ENCODE results near the gene KRT6C. TPM values are rescaled to one million over a fixed set of nuclear protein-coding genes. Genes with fewer than 3 reads are reported as not detected.

KRT6C gene
- total RNA-seq, 2 donors from 2014 or later: not detected

- intact Hi-C loops (cut with DNase I): loop anchor here (10.0 kb wide), 1 partner anchor 365 kb away; no protein-coding TSS in a partner anchor
- H3K4me1 ChIP-seq: peaks cover 30% of the 10 kb centered on the region
- DNase-seq (no peak), ATAC-seq (no peak)
- H3K27me3 ChIP-seq: no peaks in the 10 kb centered on the region
- no peak within 1 kb of the TSS for H3K4me3 ChIP-seq
- TF ChIP-seq CTCF (IDR thresholded peaks at IDR 0.05) (no peak), POLR2A (IDR thresholded peaks at IDR 0.05) (no peak)
- H3K9me3 ChIP-seq: no peaks in the 10 kb centered on the region
- WGBS, 2 donors: 83 to 87% methylated on average over 19 to 29 of the region's 29 CpGs
- H3K36me3 ChIP-seq (replicated peaks in 1 of 2; ENCODE audit: insufficient read depth in 1 of 2, low read depth in 2 of 2): no peaks in the 10 kb centered on the region
- H3K27ac ChIP-seq: peak within 1 kb of the TSS in 3 of 4 donors; percentile 65 to 76 (median 68)
Observed at GRCh38 chr12:52519826-52520662, 46.4 kb upstream of the KRT6C start, which contains the start of gene KRT5. TSS of gene KRT5 (minus strand) at chr12:52520394. CDS start at chr12:52520296, 98 bp downstream.

- Histone ChIP-seq H3K4me1 (peaks cover 30% of the 10 kb centered on the region), H3K27ac (no peak overlapping the region), H3K36me3 (replicated peaks in 1 of 2; ENCODE audit: insufficient read depth in 1 of 2, low read depth in 2 of 2) (no peaks in the 10 kb centered on the region), H3K4me3 (no peak overlapping the region), H3K9me3 (no peaks in the 10 kb centered on the region), H3K27me3 (no peaks in the 10 kb centered on the region)
- TF ChIP-seq POLR2A (IDR thresholded peaks at IDR 0.05) (no peak), CTCF (IDR thresholded peaks at IDR 0.05) (no peak)
- ATAC-seq: no peak
- WGBS, 2 donors: 85 to 88% methylated on average over 2 to 3 of the region's 3 CpGs
- intact Hi-C loops (cut with DNase I): loop anchor here (10.0 kb wide), 1 partner anchor 365 kb away; no protein-coding TSS in a partner anchor
- no peak for DNase-seq
Observed at GRCh38 chr12:52519387-52519703, 45.7 kb upstream of the KRT6C start.

GRCh38 chr12:52518574-52519386, 45.2 kb upstream of the KRT6C start:
- DNase-seq (no peak), ATAC-seq (no peak)
- intact Hi-C loops (cut with DNase I): loop anchor here (10.0 kb wide), 1 partner anchor 364 kb away; no protein-coding TSS in a partner anchor
- Histone ChIP-seq H3K36me3 (replicated peaks in 1 of 2; ENCODE audit: insufficient read depth in 1 of 2, low read depth in 2 of 2) (no peaks in the 10 kb centered on the region), H3K4me3 (no peak overlapping the region), H3K27me3 (no peaks in the 10 kb centered on the region), H3K9me3 (no peaks in the 10 kb centered on the region), H3K27ac (no peak overlapping the region), H3K4me1 (peaks cover 30% of the 10 kb centered on the region)
- no peak for TF ChIP-seq POLR2A (IDR thresholded peaks at IDR 0.05)
- TF ChIP-seq CTCF (IDR thresholded peaks at IDR 0.05): no peak
- 83 to 84% methylated on average over 8 of the region's 8 CpGs for WGBS, 2 donors

- intact Hi-C loops (cut with DNase I): loop anchor here (10.0 kb wide), 1 partner anchor 363 kb away; no protein-coding TSS in a partner anchor
- Histone ChIP-seq H3K36me3 (replicated peaks in 1 of 2; ENCODE audit: insufficient read depth in 1 of 2, low read depth in 2 of 2) (no peaks in the 10 kb centered on the region), H3K27me3 (no peaks in the 10 kb centered on the region), H3K4me1 (peaks cover 25% of the 10 kb centered on the region), H3K4me3 (no peak overlapping the region), H3K27ac (no peak overlapping the region), H3K9me3 (no peaks in the 10 kb centered on the region)
- ATAC-seq (no peak), DNase-seq (no peak)
- WGBS, 2 donors: 89 to 100% methylated on average over 5 of the region's 5 CpGs
- no peak for TF ChIP-seq POLR2A (IDR thresholded peaks at IDR 0.05)
- TF ChIP-seq CTCF (IDR thresholded peaks at IDR 0.05): no peak
Observed at GRCh38 chr12:52517888-52518287, 44.3 kb upstream of the KRT6C start.
